ENCODE measurements around the gene KANSL2. TPM values are rescaled to one million over a fixed set of nuclear protein-coding genes. Genes with fewer than 3 reads are reported as not detected.

Gene KANSL2
- total RNA-seq, 1 experiment from 2014 or later, result 56.6 TPM

DNA sequence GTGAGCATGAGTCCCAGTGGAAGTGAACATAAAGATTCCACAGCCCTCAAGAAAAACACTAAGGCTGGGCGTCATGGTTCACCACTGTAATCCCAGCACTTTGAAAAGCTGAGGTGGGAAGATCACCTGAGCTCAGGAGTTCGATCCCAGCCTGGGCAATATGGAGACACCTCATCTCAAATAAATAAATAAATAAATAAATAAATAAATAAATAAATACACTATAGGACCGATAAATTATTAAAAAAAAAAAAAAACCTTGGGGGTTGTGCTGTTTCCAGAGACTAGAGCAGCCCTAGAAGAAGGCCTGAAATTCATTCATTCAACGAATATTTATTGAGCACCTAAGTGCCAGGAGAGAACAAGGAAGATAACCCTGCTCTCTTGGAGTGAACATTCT lies 1.5 kb upstream of the KANSL2 start:
- no peak overlapping the region for H3K9ac ChIP-seq (ENCODE audit: extremely low read depth, insufficient read length, low read length)
- H2BK15ac ChIP-seq (ENCODE audit: low read depth, low read length), result no peak overlapping the region
- TF ChIP-seq, protein P1, sequence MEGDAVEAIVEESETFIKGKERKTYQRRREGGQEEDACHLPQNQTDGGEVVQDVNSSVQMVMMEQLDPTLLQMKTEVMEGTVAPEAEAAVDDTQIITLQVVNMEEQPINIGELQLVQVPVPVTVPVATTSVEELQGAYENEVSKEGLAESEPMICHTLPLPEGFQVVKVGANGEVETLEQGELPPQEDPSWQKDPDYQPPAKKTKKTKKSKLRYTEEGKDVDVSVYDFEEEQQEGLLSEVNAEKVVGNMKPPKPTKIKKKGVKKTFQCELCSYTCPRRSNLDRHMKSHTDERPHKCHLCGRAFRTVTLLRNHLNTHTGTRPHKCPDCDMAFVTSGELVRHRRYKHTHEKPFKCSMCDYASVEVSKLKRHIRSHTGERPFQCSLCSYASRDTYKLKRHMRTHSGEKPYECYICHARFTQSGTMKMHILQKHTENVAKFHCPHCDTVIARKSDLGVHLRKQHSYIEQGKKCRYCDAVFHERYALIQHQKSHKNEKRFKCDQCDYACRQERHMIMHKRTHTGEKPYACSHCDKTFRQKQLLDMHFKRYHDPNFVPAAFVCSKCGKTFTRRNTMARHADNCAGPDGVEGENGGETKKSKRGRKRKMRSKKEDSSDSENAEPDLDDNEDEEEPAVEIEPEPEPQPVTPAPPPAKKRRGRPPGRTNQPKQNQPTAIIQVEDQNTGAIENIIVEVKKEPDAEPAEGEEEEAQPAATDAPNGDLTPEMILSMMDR (conservative IDR thresholded peaks at IDR 0.05), result no peak

More for the DNA sequence above, 1.5 kb upstream of the KANSL2 start:
- Histone ChIP-seq H2AFZ (ENCODE audit: low read length) (no peak overlapping the region), H3K4me1 (ENCODE audit: insufficient read depth, low read length) (peaks cover 6% of the 10 kb centered on the region), H4K8ac (replicated peaks; ENCODE audit: insufficient read length, low read depth, low read length) (no peak overlapping the region), H4K5ac (ENCODE audit: insufficient read length, low read depth, low read length) (no peak overlapping the region), H3K4ac (ENCODE audit: low read depth, low read length) (no peak overlapping the region), H3K79me2 (ENCODE audit: insufficient read depth, low read length) (peaks cover 27% of the 10 kb centered on the region), H3K27ac (ENCODE audit: insufficient read length, low read depth, low read length) (no peak overlapping the region), H3K56ac (ENCODE audit: insufficient read length, low read depth, low read length) (no peak overlapping the region), H3K27me3 (ENCODE audit: insufficient read depth, low read length) (no peaks in the 10 kb centered on the region), H3K9me3 (ENCODE audit: control insufficient read depth, low read depth, low read length) (no peaks in the 10 kb centered on the region), H3K79me1 (ENCODE audit: insufficient read depth, low read depth, low read length, poor library complexity, severe bottlenecking) (peaks cover 12% of the 10 kb centered on the region), H3K18ac (ENCODE audit: insufficient read length, low read depth, low read length) (no peak overlapping the region), H2BK20ac (ENCODE audit: low read depth, low read length, poor library complexity, severe bottlenecking) (no peak overlapping the region), H2BK120ac (ENCODE audit: low read depth, low read length, poor library complexity, severe bottlenecking) (no peak overlapping the region), H2BK5ac (ENCODE audit: insufficient read length, low read length) (no peak overlapping the region), H3K14ac (ENCODE audit: insufficient read depth, low read length) (no peak overlapping the region), H3K23me2 (ENCODE audit: insufficient read length, low read depth, low read length, poor library complexity, severe bottlenecking) (peaks cover 3% of the 10 kb centered on the region), H3T11ph (ENCODE audit: low read length) (no peak overlapping the region), H3K23ac (ENCODE audit: insufficient read length, low read depth, low read length) (no peak overlapping the region), H3K4me2 (ENCODE audit: insufficient read depth, insufficient read length, low read length) (no peak overlapping the region), H4K20me1 (ENCODE audit: control insufficient read depth, insufficient read depth, insufficient read length) (peaks cover 2% of the 10 kb centered on the region), H4K91ac (ENCODE audit: insufficient read length, low read depth, low read length) (no peak overlapping the region), H2BK12ac (ENCODE audit: insufficient read length, low read depth, low read length) (no peak overlapping the region), H2AK5ac (ENCODE audit: insufficient read length, low read length) (no peak overlapping the region)
- H3K36me3 Mint-ChIP-seq (ENCODE audit: insufficient read depth in 1 of 3, low read depth in 3 of 3), result peaks cover 24 to 43% (median 30%) of the 10 kb centered on the region in 3 experiments; a peak in 6 of 7 replicates
- WGBS (ENCODE audit: extremely low coverage, insufficient read length, low lambda C conversion rate), result no CpG with 5 or more reads among the region's 4 CpGs
- DNase-seq, result no peak
- H3K9me3 Mint-ChIP-seq, result no peaks in the 10 kb centered on the region
- peaks cover 17 to 22% of the 10 kb centered on the region in 2 experiments for H3K4me1 Mint-ChIP-seq
- H3K27me3 Mint-ChIP-seq (ENCODE audit: low read depth), result peaks cover 1% of the 10 kb centered on the region; the same call in 1 of the 2 replicates
- H3K4me3 Mint-ChIP-seq, result peak overlapping the region; percentile 15 to 40; a peak in 2 of 5 replicates
- no peak overlapping the region for H3K27ac Mint-ChIP-seq

Measured in H9 (cell line).